Endothelial cell of umbilical vein (primary cell): ENCODE data around the gene GRK4. TPM values are rescaled to one million over a fixed set of nuclear protein-coding genes. Genes with fewer than 3 reads are reported as not detected.

ENCODE experiments used
- BruUV-seq: library from RNA; stranded (reverse); fragments of 400-500 nt; replicated peaks from 2 replicates; lab custom pipeline; 2021; lab: Mats Ljungman, UMichigan
- CTCF ChIA-PET: fragments of 300-600, 350-600 bp; sonication (Branson Sonifier 250); formaldehyde crosslinking; loops from one replicate; lab custom pipeline; 2021; ENCODE audit warnings: antibody characterized with exemption, inconsistent platforms; lab: Charles Lee
- POLR2A ChIA-PET: fragments of 300-600, 350-600 bp; sonication (Branson Sonifier 250); formaldehyde crosslinking; loops from one replicate; lab custom pipeline; 2021; ENCODE audit warnings: antibody characterized with exemption, inconsistent platforms; lab: Charles Lee
- DNase-seq: peaks from one replicate; pipeline ENCODE4 v3.0.0-alpha.2; 2011; ENCODE audit warnings: low read depth, low spot score
- FAIRE-seq: peaks from 2 replicates; lab custom pipeline; 2011; peaks lifted over from hg19 to GRCh38; lab: Jason Lieb, UNC
- H2AFZ ChIP-seq: 2 replicates; pipeline ENCODE4 v1.6.0; 2012; ENCODE audit warnings: low read depth, low read length, control low read depth, inconsistent platforms
- H3K27ac ChIP-seq: 2 replicates; pipeline ENCODE4 v1.5.1; 2011; ENCODE audit warnings: low read depth, mild to moderate bottlenecking, control low read depth, low read length, moderate library complexity; ENCODE audit not compliant: insufficient read depth
- H3K27me3 ChIP-seq, 2 experiments: 2 replicates each; pipeline versions ENCODE4 v1.6.0 to v1.6.1; 2011; ENCODE audit warnings: low read length in 2 of 2, mixed read lengths in 1 of 2; ENCODE audit not compliant: control insufficient read depth in 2 of 2, insufficient read depth in 2 of 2
- H3K36me3 ChIP-seq, 2 experiments: 2 replicates in 1 of 2; 3 replicates in 1 of 2; pipeline ENCODE4 v1.5.1; 2011; ENCODE audit warnings: low read length in 2 of 2, mild to moderate bottlenecking in 1 of 2, moderate library complexity in 1 of 2; ENCODE audit not compliant: control insufficient read depth in 2 of 2, insufficient read depth in 2 of 2; ENCODE audit errors: extremely low read depth in 1 of 2
- H3K4me1 ChIP-seq: 3 replicates; pipeline ENCODE4 v1.5.1; 2011; ENCODE audit warnings: mild to moderate bottlenecking, low read length; ENCODE audit not compliant: control insufficient read depth, insufficient read depth; ENCODE audit errors: extremely low read depth
- H3K4me2 ChIP-seq: 2 replicates; pipeline ENCODE4 v1.6.1; 2011; ENCODE audit warnings: low read length, control low read depth, mixed read lengths; ENCODE audit not compliant: insufficient read depth
- H3K4me3 ChIP-seq, 3 experiments: fragments of 200-600 bp in 1 of 3; sonication (generic), shearing (Covaris generic) in 1 of 3; replicated peaks in 1 of 3; 2 replicates each; pipeline ENCODE4 v1.5.1; 2011 to 2016; ENCODE audit warnings: control low read depth in 3 of 3, low read length in 3 of 3, mild to moderate bottlenecking in 2 of 3, inconsistent platforms in 1 of 3, low read depth in 1 of 3, moderate library complexity in 1 of 3; ENCODE audit not compliant: insufficient read depth in 1 of 3
- H3K79me2 ChIP-seq: 2 replicates; pipeline ENCODE4 v1.6.0; 2012; ENCODE audit warnings: low read length, inconsistent platforms; ENCODE audit not compliant: control insufficient read depth, insufficient read depth
- H3K9ac ChIP-seq: replicated peaks from 2 replicates; pipeline ENCODE3; 2011; ENCODE audit warnings: low read length, control low read depth; ENCODE audit not compliant: insufficient read depth; ENCODE audit errors: extremely low read depth
- H3K9me1 ChIP-seq: replicated peaks from 3 replicates; pipeline ENCODE4 v1.6.0; 2011; ENCODE audit warnings: mild to moderate bottlenecking, low read length; ENCODE audit not compliant: control insufficient read depth, insufficient read depth; ENCODE audit errors: extremely low read depth
- H3K9me3 ChIP-seq: replicated peaks from 2 replicates; pipeline ENCODE4 v1.5.1; 2012; ENCODE audit warnings: low read length, inconsistent platforms; ENCODE audit not compliant: control insufficient read depth, insufficient read depth
- H4K20me1 ChIP-seq: replicated peaks from 2 replicates; pipeline ENCODE3; 2011; ENCODE audit warnings: mild to moderate bottlenecking, low read length; ENCODE audit not compliant: control insufficient read depth, insufficient read depth; ENCODE audit errors: extremely low read depth
- CTCF ChIP-seq, 2 donors: IDR thresholded peaks; 1 replicate in 1 of 2; 2 replicates in 1 of 2; pipeline ENCODE4 v1.5.1; 2011; ENCODE audit warnings: low read length in 2 of 2, mild to moderate bottlenecking in 2 of 2, moderate library complexity in 2 of 2, control low read depth in 1 of 2, inconsistent platforms in 1 of 2, low read depth in 1 of 2; ENCODE audit not compliant: insufficient read depth in 1 of 2; ENCODE audit errors: extremely low read depth in 1 of 2
- EZH2 ChIP-seq: IDR thresholded peaks from 2 replicates; pipeline ENCODE4 v1.6.1; 2012; ENCODE audit warnings: borderline replicate concordance, low read depth, mild to moderate bottlenecking, moderate library complexity, low read length, inconsistent platforms; ENCODE audit not compliant: severe bottlenecking
- FOS ChIP-seq: IDR thresholded peaks from 2 replicates; pipeline ENCODE4 v1.6.1; 2011; ENCODE audit warnings: mild to moderate bottlenecking, low read length, moderate library complexity, borderline replicate concordance; ENCODE audit not compliant: insufficient read depth
- GATA2 ChIP-seq: IDR thresholded peaks from 2 replicates; pipeline ENCODE4 v1.7.0; 2011; ENCODE audit warnings: low read depth, mild to moderate bottlenecking, moderate library complexity, mixed read lengths, low read length; ENCODE audit not compliant: insufficient read length, insufficient read depth
- JUN ChIP-seq: IDR thresholded peaks from 2 replicates; pipeline ENCODE4 v1.6.1; 2011; ENCODE audit warnings: borderline replicate concordance, low read depth; ENCODE audit not compliant: insufficient read length, insufficient read depth
- MAX ChIP-seq: IDR thresholded peaks from 2 replicates; pipeline ENCODE4 v1.6.1; 2011; ENCODE audit not compliant: insufficient read depth, insufficient read length
- MYC ChIP-seq: IDR thresholded peaks from one replicate; pipeline ENCODE4 v1.6.1; 2011; ENCODE audit warnings: mild to moderate bottlenecking, low read depth, low read length
- POLR2A ChIP-seq: IDR thresholded peaks from 2 replicates; pipeline ENCODE4 v1.6.1; 2012; ENCODE audit warnings: low read depth, mild to moderate bottlenecking, control low read depth, low read length
- POLR2AphosphoS5 ChIP-seq: IDR thresholded peaks from 2 replicates; pipeline ENCODE4 v1.6.1; 2012; ENCODE audit warnings: low read depth, mild to moderate bottlenecking, control low read depth, low read length, moderate library complexity; ENCODE audit not compliant: insufficient read depth
- dilution Hi-C: fragments of 300-500 bp; cut with MboI; formaldehyde crosslinking; loops from one replicate; pipeline ENCODE4 v1.15.0; 2019; ENCODE audit warnings: low sequenced_read_pairs; ENCODE audit not compliant: extremely low pct_ligation_motif_present
- intact Hi-C: fragments of 100-400 bp; cut with micrococcal nuclease; formaldehyde crosslinking; loops from one replicate; pipeline ENCODE4 v1.10.0; 2022
- polyA plus RNA-seq, 4 experiments: library from polyadenylated mRNA; depleted of rRNA in 3 of 4; stranded (reverse) in 3 of 4; unstranded in 1 of 4; fragments of >200 nt; gene quantifications; 2 replicates each; pipeline versions ENCODE4 v1.2.1 to v1.2.3, GENCODE V29; 2011 to 2012; ENCODE audit warnings: missing spikeins in 1 of 4
- total RNA-seq: library from RNA; stranded (reverse); gene quantifications from 2 replicates; pipeline ENCODE4 v1.2.3, GENCODE V29; 2021

GRK4 gene
- total and polyA plus RNA-seq, 2 donors (not counting 3 experiments of a cell fraction or from before 2014, with no cell fraction given), result 3.1 to 6.3 TPM

DNA sequence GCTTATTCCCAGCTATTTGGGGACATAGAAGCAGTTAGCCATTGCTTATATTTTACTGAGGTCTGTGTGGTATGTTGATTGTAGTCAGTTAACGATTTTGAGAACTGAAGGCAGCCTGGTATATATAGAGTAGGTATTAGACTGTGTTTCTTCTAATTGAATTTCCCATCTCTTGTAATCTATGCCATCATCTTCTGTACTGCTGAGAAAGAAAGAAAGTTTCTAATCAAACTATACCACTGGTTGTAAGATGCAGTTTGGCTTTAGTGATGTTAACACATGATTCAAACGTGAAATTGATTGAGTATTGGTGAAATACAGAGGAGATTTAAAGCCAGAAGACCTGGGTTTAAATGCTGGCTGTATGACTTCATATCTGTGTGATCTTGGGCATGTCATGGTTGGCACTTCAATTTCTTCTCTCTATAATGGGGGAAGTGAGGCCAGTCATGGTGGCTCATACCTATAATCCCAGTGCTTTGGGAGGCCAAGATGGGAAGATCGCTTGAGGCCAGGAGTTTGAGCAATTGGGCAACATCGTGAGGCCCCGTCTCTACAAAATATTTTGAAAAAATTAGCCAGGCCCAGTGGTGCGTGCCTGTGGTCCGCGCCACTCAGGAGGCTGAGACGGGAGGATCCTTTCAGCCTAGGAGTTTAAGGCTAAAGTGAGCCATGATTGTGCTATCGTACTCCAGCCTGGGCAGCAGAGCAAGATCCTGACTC, 122.7 kb downstream of the GRK4 start:
- BruUV-seq, result no TSS peak
- H3K27me3 ChIP-seq, result no peaks in the 10 kb centered on the region
- peaks cover 28% of the 10 kb centered on the region for H3K79me2 ChIP-seq
- intact Hi-C loops (no loop called here), dilution Hi-C loops (no loop called here)
- no peak overlapping the region for H2AFZ ChIP-seq
- no peak overlapping the region for H3K4me3 ChIP-seq
- no peak overlapping the region for H3K27ac ChIP-seq
- H3K9me1 ChIP-seq, result no peaks in the 10 kb centered on the region
- no peak overlapping the region for H3K9ac ChIP-seq
- no peaks in the 10 kb centered on the region for H3K9me3 ChIP-seq
- no peak for DNase-seq
- ChIA-PET CTCF (interaction anchor here (2.1 kb wide), 1 partner anchor 10 kb away, joined by 7 read pairs; no protein-coding TSS in a partner anchor), POLR2A (no interaction called here)
- H3K4me2 ChIP-seq, result no peak overlapping the region
- peak; percentile 52 for FAIRE-seq
- peaks cover 5% of the 10 kb centered on the region for H4K20me1 ChIP-seq
- H3K36me3 ChIP-seq, result peaks cover 0 to 2% of the 10 kb centered on the region in 2 experiments
- no peaks in the 10 kb centered on the region for H3K4me1 ChIP-seq
- TF ChIP-seq JUN (no peak), POLR2A (no peak), POLR2AphosphoS5 (no peak), EZH2 (no peak), CTCF (IDR thresholded peaks at IDR 0.05; ENCODE audit: extremely low read depth in 1 of 2, insufficient read depth in 1 of 2, low read depth in 1 of 2, low read length in 2 of 2) (no peak), MAX (no peak), GATA2 (no peak), MYC (no peak), FOS (no peak)
